ENCODE results near the gene SLC6A7.

Gene SLC6A7

GRCh38 chr5:150255659-150256409, 66.0 kb downstream of the SLC6A7 start:
- DNase-seq (ENCODE audit: low read depth in 2 of 2): peak in 1 of 2 donors; percentile 70
- H3K4me3 ChIP-seq (replicated peaks in 1 of 2; ENCODE audit: low read depth in 2 of 2, low read length in 2 of 2): no peak overlapping the region
- TF ChIP-seq CTCF (IDR thresholded peaks at IDR 0.05; ENCODE audit: low read depth, low read length): no peak

GRCh38 chr5:150256410-150257064, 66.7 kb downstream of the SLC6A7 start:
- TF ChIP-seq CTCF (IDR thresholded peaks at IDR 0.05; ENCODE audit: low read depth, low read length): peak; percentile 7
- DNase-seq (ENCODE audit: low read depth in 2 of 2): no peak
- H3K4me3 ChIP-seq (replicated peaks in 1 of 2; ENCODE audit: low read depth in 2 of 2, low read length in 2 of 2): no peak overlapping the region

- TF ChIP-seq CTCF (IDR thresholded peaks at IDR 0.05; ENCODE audit: low read depth, low read length): no peak
- DNase-seq (ENCODE audit: low read depth in 2 of 2): no peak
- H3K4me3 ChIP-seq (replicated peaks in 1 of 2; ENCODE audit: low read depth in 2 of 2, low read length in 2 of 2): no peak overlapping the region
These were observed 67.6 kb downstream of the SLC6A7 start for GRCh38 chr5:150257424-150257823.

- peak in 1 of 2 donors; percentile 35 for DNase-seq (ENCODE audit: low read depth in 2 of 2)
- TF ChIP-seq CTCF (IDR thresholded peaks at IDR 0.05; ENCODE audit: low read depth, low read length): no peak
- H3K4me3 ChIP-seq (replicated peaks in 1 of 2; ENCODE audit: low read depth in 2 of 2, low read length in 2 of 2): no peak overlapping the region
These were observed 68.3 kb downstream of the SLC6A7 start for GRCh38 chr5:150258130-150258529.

All from cardiac fibroblast (primary cell).